NK-92 (cell line): ENCODE results near the gene SHANK1.

Experiments
- DNase-seq: peaks from one replicate; lab custom pipeline; 2025; ENCODE audit not compliant: unreplicated experiment; lab: John Stamatoyannopoulos, UW

Gene SHANK1

DNA sequence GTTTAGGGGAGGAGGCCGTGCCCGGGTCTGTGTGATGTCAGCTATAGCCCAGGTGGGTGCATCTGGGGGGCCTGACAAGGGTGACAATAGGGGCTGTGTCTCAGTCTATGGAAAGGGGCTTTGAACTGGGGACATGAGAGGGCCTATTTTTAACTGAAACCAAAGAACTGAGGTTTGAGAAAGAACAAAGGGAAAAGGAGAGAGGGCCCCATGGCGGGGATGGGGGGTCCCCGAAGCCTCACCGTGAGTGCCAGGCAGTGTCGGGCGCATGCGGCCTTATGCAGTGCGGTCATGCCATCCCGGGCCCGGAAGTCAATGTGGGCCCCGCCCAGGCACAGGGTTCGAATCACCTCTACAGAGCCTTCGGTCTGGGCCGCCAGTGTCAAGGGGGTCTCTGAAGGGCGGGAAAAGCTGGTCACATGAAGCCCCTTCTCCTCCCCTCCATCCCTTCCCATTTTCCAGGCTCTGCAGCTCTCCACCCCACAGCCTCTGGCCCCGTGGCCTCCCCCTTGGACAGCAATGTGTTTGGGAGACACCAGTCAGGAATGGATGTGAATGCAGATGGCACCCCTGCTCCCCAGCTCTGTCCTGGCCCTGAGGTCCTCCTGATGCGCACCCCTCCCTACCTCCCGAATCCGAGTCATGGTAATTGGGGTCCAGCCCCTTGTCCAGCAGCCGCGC lies 5.9 kb downstream of the SHANK1 start:
- no peak for DNase-seq

DNA sequence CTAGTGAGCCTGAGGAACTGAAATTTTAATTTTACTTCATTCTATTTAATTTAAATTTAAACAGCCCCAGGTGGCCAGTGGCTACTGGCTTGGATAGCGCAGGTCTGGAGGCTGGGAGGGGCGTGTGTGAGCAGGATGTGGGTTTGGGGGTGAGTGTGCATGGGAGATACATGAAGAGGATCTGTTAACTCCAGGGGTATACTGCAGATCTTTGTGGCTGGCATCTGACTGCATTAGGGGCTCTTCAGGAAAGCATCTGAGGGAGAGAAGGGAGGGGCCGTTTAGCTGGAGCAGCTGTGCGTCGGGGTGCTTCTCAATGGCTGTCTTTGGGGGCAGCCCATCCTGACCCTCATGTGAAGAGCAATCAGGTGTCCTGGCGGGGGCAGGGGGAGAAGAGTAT lies 6.8 kb downstream of the SHANK1 start:
- no peak for DNase-seq

DNA sequence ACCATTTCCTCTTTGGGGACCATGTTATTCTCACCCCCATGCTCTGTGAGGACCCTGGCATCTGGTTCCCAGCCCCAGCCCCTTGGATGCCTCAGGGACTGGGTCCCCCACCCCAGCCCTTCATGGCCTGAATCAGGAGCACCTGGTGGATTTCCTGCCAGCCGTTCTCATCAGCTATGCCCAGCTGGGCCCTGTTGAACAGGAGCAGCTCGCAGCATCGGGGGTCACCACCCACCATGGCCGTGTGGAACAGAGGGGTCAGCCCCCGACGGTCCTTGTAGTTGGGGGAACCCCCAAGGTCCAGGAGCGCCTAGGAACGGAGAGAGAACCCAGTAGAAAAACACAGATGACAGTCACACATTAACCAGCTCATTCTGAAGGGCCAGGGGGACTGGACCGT lies 7.8 kb downstream of the SHANK1 start:
- DNase-seq = no peak

DNA sequence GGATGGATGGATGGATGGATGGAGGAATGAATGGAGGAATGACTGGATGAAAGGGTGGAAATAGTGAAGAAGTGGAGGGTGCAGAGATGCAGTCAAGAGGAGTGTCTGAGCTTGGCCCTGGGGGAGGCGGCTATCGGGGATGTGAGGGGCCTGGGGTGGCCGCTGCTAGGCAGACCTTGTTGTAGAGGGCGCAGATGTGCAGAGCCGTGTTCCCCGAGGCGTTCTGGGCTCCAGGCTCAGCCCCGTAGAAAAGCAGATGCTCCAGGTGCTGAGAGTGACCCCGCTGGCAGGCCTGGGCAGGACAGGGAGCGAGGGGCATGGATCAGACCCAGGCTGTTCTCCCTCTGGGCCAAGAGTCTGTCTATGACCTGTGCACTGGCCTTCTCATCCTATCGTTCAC lies 8.4 kb downstream of the SHANK1 start:
- DNase-seq = no peak

DNA sequence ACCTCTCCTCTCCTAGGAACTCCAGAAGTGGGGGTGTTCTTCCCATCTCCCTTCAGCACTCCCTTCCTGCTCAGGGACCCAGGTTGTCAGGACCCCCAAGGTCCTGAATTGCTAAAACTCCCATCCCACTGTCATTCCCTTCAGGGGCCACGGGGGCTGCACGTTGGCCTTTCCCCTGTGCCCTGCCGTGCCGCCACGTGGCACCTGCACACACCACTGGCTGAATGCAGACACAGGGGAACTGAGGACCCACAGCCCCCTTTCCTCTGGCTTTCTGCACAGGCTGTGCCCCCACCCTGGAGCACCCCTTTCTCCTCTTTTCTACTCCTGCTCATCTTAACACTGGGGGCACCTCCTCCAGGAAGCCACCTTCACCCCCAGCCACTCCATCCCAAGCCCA lies 9.0 kb downstream of the SHANK1 start:
- no peak for DNase-seq

DNA sequence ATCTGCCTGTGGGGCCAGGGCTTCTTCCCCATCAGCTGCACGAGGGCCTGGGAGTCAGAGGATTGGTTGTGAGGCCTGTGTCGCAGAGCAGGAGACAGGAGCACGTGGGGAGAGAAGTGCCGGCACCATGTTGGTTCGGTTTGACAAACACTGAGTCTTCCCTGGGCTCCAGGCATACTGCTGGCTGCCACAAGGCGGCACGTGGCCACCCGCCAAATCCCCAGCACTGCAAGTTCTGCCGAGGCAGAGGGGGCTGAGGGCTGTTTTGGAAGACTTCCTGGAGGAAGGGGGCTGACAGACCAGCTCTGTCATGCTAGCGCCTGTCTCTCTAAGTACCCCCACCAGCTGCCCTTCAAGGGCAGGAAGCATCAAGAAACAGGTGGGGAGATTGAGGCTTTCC lies 9.5 kb downstream of the SHANK1 start:
- DNase-seq = no peak

DNA sequence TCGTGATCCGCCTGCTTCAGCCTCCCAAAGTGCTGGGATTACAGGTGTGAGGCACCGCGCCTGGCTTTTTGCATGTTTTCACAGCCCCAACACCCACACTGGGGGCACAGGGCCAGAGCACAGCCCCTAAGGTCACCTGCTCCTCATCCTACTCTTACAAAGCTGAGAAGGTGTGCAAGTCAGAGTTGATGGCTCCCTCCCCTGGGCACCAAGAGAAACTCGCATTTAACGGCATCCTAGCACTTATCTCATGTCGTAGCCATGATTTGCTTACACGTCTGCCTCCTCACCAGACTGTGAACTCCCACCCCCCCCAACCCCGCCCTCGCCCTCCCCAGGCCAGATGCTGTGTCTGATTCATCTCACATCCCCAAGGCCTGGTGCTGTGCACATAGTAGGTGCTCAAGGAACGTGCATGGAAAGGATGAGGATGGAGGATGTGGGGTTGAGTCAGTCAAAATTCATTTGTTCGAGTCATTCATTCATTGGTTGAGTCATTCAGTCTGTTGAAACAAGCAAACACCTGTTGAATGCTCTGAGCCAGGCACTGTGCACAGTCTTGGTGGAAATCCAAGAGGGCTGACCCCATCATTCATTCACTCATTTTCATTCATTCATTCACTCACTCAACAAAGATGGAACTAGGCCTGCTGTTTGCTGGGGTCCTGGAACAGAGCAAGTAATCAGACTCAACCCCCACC lies 11.3 kb downstream of the SHANK1 start:
- DNase-seq = no peak

DNA sequence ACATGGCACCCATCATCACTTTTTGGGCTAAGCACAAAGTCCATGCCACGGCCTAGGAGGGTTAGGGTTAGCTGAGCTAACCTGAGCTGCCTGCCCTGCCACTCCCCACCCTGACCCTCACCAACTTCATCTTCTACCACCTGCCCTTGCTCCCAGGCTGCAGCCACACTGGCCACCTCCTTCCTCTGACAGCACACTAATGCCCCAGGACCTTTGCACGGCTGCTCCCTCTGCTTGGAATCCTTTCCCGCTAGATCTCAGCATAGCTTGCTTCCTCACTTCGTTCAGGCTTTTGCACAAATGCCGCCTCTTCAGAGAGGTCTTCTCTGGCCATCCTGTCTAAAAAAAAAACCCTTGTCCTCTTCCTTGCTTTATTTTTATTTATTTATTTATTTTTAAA lies 13.2 kb downstream of the SHANK1 start:
- DNase-seq = no peak

DNA sequence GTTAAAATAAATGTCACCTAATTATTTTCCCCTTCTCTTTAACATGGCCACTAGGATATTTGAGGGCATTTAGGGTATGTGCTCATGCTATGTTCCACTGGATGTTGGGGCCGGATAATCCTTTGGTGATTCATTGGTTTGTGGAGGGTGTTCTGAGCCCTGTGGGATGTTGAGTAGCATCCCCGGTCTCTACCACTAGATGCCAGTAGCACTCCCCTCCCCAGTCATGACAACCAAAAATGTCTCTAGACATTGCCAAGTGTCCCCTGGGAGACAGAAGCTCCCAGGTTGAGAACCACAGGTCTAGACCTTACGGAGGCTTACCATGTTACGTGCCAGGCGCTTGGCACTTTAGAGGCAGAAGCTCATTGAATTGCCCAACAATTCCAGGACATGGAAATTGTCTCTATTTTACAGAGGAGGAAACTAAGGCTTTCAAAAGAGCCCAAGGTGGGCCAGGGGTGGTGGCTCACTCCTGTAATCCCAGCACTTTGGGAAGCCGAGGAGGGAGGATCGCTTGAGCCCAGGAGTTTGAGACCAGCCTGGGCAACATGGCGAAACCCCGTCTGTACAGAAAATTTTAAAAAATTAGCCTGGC lies 14.1 kb downstream of the SHANK1 start:
- no peak for DNase-seq

DNA sequence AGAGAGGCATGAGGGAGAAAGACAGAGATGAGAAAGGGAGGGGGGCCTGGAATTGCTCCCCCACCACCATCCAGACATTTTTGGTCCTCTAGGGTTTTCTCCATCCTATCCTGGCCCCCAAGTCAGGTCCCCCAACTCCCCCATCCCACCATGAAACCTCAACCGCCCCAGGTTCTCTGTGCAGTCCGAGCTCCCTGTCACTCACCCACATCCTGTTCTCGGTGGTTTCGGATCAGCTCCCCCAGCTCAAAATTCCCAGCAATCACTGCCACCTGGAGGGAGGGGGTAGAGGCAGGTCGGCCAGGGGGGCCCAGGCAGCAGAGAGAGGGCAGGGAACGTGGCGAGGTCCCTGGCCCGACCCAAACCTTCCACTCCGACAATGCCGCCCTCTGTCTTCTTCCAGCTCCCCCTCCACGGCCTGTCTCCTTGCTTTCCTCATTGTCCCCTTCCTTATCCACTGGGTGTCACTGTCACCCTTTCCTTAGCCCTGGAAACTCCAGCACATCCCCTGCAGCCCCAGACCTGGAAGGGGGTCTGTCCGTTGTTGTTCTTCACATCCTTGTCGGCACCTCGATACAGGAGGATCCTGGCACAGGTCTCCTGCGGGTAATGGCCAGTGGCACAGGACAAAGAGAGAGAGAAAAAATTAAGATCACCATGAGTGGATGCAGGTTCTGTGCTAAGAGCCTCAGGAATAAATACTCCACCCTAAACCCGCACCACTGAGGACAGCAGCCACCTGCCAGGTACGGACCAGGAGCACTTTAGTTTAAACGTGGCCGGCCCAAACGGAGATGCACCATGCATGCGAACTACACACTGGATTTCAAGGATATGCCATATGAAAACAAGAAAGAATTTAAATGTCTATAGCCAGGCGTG lies 15.4 kb downstream of the SHANK1 start:
- DNase-seq = no peak

DNA sequence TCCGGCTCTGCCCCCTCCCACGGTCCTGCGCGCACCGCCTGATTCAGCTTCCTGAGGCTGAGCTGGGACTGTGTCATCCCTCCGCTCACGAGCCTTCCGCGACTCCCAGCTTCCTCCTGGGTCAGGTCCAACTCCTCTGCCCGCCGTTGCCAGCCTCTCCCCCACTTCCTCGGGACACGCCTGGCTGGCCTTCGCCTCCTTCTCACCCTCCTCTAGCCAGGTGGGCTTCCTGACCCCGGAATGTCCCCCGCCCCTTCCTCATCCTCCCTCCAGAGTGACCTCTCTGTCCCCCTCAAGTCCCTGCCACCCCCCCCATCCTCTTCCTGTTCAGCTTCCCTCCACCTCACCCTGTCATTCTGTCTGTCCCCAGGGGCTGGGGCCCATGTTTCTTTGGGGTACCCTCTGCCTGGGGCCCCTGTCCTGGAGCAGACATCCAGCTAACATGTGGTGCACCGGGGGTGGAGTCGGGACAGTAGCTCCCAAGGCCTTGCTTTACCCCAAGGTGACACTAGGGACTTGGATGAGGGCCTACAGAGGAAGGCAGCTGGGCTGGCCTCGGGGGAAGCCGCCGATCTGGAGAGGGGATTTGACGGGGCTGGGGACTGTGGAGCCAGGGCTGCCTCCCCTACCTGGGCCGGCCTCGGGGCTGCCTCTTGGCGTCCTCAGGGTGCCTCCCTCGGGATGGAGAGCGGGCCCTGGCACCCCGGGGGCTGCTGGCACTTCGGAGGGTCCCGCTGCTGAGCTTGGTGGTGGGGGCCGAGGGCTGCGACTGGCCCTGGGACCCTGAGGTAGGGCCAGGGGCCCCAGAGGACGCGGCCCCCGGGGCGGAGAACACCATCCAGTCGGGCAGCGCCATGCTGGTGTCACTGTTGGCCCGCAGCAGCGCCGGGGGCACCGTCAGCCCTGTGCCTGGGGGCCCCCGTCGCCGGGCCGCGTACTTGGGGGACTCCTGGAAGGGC lies 16.5 kb downstream of the SHANK1 start:
- no peak for DNase-seq

DNA sequence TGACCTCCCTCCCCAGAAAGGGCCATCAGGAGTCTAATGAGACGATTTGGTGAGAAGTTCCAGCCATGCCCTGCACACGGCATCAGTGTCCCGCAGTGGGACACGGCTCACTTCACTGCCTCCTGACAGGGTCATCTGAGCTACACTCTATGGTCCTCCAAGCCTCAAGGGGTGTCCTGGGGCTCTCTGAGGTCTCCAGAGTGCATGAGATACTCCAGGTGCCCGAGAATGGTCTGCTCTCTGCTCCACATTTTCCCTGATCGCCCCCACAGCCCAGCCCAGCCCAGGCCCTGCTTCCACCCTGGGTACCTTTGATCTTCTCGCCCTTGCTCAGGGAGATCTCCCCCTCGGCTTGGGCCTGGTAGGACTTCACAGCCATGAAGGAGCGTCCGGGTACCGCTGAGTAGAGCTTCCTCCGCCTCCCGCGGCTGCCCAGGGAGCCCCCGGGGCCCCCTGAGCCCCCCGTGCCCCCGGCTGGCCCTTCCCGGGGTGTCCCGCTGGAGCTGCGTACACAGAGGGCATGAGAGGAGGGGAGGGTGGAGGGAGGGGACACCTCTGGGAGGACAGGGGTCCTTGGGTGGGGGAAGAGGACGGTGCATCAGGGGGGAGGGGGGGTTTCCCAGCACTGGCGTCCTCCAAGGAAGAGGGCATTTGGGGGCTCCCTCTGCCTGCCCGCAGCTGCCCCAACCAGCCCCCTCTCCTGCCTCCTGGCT lies 17.3 kb downstream of the SHANK1 start:
- no peak for DNase-seq

DNA sequence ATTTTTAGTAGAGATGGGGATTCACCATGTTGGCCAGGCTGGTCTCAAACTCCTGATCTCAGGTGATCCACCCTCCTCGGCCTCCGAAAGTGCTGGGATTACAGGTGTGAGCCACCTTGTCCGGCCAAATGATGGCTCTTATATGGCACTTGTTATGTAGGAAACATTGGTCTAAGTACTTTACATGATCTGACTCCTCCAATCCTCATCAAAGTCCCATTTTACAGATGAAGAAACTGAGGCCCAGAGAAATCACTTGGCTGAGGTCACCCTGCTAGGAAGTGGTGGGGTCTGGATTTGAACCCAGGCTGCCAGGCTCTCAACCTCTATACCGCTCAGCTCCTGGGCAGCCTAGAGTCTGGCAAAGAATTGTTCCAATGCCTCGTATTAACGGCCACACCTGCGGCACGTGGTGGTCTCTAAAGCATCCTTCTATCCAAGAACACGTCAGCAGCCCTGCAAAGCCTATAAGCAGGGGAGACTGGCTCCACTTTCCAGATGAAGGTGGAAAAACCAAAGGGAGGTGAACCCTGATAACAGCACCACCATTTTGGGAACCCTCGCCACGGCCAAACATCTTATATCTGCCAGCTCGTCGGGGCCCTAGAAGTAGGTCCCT lies 18.1 kb downstream of the SHANK1 start:
- no peak for DNase-seq

DNA sequence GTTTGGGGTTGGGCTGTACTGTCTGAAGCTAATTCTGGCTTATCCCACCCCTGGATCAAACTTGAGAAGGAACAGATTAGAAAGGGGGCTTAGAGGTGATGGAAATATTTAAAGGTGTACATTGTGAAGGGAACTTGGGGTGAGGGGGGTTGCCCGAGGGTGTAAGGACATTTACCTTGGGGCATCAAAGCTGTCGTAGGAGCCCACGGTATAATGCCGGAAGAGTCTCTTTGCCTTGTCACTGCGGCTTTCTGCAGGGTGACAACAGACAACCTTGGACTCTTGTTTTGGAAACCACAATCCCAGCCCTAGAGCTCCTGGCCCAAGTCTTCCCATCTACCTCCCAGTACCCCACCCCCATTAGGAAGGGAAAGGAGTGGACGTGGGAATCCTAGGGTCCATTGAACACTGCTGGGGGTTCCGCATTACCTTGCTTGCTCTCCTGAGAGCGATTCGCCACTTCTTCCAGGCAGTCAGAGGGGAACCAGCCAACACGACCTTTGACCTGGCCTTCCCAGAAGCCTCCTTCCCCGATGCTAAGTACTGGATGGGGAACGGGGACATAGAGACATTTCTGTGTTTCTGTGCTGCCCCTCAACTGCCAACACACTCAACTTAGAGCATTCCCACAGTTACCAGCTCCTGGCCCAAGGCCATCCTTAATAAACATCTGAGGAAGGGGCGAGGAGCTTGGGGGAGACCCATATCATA lies 22.0 kb downstream of the SHANK1 start:
- no peak for DNase-seq

DNA sequence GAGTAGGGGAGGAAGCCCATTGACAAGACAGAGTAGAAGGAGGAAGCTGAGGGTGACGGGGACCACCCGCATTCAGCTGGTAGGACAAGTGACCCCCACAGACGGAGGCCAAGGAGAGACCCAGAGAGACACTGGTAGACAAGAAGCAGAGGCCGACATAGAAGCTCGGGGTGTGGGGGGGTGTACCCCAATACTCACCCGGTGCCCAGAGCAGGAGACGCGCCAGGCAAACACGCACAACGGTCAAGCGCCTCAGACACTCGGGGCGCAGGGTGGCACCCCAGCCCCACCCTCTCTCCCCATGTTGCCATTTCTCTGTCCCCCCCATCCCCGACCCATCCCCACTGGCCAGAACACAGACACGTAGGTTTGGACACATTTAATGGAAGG lies 23.5 kb downstream of the SHANK1 start:
- DNase-seq = no peak

DNA sequence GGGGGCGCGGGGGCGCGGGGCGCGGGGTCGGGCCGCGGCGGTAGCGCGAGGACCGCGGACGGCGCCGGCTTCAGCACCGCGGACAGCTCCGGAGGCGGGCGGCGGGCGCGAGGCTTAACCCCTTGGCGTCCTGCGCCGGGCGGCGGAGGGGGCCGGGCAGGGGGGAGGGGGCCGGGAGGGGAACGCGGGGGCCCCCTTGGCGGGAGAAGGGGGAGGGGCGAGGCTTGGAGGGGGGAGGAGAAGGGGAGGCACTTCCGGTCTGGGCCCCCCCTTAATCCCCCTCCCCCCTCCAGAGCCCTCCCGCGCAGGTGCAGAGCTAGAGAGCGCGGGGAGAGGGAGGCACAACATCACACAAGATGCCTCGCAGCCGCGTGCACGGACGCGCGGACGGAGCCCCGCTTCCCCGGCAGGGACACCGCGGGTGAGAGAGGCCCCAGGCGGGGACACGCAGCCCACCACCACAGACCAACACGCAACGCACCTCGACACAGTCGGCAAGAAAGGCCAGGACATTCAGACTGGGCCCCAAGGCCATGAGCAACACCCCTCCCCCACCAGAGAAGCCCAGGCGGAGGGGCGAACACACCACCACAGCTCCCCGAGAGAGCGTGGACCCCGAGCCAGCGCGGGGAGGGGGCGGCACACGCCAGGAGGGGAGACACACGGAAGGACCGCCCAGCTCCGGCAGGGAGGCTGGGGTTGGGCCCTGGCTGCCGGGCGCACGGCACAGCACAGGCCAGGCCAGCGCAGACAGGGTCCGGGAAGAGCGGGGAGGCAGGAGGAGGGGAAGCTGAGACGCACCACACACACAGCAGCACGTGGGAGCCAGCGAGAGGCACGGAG lies 24.1 kb downstream of the SHANK1 start:
- no peak for DNase-seq

DNA sequence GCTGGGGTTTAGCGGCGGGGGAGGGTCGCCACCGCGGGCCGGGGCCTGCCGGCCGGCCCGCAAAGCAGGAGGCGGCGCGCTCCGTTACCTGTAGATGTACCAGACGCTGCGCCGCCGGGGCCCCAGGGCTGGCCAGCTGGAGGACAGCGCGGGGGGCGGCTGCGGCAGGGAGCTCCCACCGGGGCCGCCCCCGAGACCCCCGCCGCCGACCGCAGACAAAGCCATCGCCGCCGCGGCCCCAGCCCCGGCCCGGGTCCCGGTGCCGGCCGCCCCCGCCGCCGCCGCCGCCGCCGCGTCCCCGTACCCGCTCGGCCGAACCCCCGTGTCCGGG lies 24.8 kb downstream of the SHANK1 start:
- no peak for DNase-seq
